ENCODE data around the gene MCC.
A peak's percentile ranks its signal among the peaks of the same experiment; 100 is the strongest.

MCC gene

DNA sequence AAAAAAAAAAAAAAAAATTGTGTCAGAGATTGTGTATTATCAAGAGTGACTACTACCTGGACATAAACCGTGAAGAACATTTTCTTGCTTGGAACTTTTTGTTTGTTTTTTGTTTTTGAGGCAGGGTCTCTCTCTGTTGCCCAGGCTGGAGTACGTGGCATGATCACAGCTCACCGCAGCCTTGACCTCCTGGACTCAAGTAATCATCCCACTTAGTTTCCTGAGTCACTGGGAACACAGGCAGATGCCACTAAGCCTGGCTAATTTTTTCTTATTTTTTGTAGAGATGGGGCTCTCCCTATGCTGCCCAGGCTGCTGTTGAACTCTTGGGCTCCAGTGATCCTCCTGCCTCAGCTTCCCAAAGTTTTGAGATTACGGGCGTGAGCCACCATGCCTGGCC is 485.8 kb downstream of the MCC start:
- no peak for DNase-seq

DNA sequence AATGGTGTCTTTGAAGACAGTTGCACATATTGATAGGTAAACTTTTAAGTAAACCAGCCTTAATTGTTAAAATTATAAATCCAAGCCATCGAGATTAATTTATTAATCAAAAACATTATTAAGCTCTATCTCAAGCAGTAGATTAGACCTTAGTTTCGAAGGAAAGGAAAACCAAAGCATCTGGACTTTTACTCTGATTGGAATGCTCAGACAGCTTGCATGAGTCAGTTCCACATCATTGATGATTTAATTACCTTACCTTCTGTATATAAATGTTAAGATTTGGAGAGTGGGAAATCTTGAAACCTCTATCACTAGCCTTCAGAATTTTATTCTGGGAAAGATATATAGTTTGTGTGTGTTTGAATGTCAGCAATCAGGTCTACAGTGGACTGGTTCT is 487.8 kb downstream of the MCC start:
- DNase-seq: no peak

DNA sequence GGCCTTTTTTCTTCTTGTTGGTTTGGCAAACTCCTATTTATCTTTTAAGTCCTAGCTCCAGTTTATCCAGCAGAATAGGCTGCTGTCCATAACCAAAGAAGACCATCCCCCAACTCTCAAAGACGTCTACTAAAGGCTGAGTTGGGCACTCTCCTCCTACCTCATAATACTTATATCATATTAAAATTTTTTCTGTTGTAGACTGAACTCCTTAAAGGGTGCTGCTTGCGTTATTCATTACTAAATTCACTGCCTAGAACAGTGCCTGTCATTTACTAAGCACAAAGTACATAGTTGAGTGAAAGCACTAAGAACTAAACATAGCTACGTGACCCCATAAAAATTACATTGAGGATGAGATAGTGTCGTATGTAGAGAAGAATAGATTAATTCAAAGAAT is 490.0 kb downstream of the MCC start:
- no peak for DNase-seq

DNA sequence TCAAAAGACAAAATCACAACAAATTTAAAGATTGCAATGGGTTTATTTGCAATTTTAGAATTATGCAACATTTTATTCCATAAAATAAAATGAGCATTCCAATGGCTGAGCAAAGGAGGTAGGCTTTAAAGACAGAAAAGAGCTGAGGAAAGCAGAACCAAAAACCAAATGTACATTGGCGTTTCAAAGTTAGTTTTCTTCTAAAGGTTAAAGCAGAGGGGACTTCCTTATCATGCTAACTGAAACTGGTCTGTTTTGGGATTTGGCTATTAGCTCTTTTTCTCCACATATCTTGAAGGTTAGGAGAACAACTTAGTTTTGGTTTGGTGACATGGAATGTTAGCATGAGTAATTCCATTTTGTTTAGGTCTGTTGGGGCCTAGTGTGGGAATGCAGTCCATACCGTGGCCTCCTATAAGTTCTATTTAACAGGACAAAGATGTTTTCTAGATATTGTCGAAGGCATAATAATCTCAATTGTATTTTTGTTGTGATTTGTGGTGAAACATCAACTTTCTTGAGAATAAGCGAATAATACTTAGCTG is 491.4 kb downstream of the MCC start:
- DNase-seq: no peak

DNA sequence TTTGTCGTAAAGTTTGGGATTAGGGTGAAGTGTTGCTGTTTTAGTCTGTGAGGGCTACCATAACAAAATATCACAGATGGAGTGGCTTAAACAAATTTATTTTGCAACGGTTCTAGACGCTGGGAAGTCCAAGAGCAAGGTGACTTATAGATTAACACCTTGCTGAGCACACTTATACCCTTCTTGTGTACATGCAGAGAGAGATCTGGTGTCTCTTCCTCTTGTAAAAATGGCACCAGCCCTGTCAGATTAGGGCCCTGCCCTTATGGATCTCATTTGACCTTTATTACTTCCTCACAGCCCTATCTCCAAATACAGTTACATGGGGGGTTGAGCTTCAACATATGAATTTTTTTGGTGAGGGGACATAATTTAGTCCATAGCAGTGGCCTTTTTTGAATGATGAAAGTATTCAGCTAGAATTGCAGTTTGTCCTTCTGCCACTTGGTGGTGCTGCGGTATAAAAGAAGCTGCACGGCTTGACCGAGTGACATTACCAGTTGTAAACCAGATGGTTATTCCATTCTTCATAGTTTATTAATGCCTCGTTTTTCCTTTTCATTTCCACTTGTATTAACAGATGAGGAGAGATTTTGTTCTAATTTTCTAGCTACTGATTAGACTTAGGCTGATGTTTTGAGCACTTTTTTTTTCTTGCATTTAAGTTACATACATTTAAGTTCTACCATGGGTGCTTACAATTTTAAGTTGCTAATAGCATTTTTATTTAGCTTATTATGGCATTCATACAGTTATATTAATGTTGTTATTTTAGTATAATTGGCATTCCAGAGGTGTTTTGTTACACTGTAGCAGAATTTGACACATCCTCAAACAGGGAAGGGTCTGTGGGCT is 492.3 kb downstream of the MCC start:
- peak; percentile 82 for DNase-seq

DNA sequence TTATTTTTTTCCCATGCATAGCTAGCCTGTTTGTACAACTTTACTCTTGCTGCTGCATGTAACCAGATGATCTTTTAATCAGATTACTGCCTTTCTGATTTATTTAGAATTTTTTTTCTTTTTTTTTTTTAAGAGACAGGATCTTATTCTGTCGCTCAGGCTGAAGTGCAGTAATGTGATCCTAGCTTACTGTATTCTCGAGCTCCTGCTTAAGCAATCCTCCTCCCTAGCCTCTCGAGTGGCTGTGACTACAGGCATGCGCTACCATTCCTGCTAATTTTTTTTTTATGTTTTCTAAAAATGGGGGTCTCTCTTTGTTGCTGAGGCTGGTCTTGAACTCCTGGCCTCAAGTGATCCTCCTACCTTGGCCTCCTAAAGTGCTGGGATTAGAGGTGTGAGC is 502.0 kb downstream of the MCC start:
- DNase-seq: no peak

DNA sequence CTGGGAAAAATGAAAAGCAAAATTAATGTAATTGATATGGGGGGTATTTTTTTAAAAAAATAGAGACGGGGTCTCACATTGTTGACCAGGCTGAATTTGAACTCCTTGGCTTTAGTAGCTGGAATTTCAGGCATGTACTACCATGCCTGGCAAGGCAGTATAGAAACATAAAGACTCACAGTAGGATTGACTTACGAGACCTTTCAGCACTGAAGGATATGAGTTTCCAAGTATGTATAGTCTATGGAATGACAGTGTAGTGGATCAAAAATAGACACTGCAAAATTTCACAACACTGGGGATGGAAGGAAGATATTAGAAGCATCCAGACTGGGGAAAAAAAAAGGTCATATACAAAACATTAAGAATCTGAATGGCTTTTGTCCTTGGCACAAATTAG is 504.9 kb downstream of the MCC start:
- no peak for DNase-seq

DNA sequence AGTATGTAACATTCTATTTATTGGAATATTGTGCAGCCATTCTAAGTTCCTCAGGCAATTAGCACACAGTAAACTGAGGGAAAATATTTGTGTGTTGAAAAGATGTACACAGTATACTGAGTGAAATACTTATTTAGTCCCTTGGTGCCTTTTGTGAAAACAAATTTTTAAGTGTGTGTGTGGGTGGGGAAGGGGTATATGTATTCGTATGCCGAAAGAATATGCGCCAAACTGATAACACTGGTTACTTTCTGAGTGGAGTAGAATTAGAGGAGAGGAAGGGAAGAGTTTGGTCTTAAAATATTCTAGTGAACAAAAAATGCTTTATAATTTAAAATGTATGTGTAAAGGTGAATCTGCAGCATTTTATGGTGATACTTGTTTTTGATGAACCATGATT is 508.5 kb downstream of the MCC start:
- no peak for DNase-seq

DNA sequence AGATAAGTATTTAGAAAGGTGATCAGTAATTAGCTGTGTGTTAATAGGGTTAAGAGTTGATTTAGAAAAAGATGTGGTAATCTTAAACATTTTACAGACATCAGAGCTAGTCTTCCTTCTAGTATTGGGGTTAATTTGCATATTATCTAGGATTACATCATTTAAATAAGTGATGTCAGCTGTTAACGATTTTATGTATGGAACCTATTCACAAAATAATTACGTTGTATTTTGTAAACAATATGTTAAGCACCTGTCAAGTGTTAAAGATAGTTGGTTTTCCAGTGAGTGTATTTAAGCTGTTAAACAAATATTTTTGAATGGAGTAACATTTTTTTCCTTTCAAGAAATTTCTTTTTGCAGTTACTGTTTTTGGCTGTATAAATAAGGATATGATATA is 509.4 kb downstream of the MCC start:
- DNase-seq: no peak

DNA sequence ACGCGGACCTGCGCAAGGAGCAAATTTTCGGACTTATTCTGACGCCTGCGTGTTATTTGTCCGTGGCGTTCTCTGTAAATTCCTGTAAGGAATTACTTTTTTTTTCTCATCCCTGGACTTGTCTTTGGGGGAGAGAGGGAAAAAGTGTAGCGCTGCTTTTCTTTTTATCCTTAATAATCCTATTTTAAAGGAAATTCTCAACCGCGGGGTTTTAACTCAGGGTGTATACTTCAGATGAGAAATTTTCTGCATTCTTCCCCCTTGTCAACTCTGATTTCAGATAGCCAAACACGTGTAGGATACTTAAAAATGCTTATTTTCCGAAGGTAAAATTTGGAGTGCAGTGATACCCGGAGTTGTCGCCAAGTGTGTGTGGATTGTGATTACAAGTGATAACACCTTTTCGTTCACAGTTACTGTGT is 510.8 kb downstream of the MCC start:
- DNase-seq: no peak

DNA sequence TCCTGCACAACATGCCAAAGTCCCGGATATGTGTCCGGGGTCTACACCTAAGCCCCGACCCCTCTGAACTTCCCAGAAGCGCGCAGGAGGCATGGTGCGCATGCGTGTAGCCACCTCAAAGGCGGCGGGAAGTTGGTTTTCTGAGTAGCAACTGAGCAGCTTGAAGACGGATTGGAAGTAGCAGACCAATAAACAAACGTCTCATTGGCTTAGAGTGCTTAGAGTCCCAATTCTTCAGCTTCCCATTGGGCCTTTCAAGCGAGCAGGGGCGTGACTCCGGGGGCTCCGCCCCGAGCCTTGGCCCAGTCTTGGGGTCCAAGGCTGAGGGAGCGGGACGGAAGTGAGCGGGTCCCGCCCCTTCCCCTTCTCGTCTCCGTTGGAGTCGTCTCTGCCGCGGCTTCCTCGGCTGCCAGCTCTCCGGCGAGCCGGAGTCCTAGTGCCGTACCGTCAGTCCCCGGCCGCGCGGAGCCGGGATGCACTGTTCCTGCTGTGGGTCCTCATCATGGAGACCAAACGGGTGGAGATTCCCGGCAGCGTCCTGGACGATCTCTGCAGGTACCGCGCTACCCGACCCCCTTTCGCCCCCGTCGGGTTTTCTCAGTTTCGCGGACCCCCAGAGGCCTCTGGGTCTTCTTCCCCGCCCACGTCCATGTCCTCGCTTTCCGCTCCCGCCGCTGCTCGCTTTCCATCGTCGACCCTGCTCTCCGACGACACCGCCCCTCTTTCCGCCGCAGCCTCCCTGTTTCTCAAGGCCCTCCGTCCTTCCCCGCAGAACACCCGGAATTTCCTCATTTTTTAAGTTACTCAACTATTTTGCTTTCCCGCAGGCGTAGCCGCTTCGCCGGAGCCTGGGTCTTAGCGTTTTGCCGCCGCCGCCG is 511.6 kb downstream of the MCC start, which contains the start of gene DCP2:
DCP2 (plus strand) TSS at position 367 of the 878 bp plus-strand sequence; CDS start at position 503, 136 bp downstream.
- DNase-seq: peak; percentile 99

DNA sequence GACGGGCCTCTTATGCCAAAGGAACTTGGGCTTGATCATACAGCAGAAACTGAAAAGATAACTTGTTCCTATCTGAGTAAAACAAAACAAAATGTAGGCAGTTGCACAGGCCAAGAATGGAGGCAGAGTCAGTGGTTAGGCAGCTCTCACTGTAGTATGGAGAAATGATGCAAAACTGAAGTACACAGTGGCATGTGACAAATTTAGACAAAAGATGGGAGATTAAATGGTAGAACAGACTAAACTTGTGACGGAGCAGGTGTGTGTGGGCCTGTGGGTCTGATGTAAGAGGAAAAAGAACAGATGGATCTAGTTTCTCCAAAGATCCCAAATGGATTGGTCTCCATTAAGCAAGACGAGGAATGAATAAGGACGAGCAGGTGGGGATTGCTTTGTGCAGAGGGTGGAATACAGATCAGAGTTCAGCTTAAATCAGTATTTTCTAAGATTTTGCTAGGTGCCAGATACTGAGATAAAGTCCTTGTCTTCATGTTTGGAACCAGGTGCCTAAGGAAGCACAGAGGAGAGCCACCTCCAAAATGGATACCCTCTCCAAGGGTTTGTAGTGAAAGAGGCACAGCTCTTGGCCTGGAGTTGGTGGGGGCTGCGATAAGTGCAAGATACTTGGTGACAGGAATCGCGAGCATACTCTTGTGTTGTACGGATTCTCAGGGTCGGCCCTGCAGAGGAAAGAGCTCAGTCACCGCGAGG is 512.4 kb downstream of the MCC start:
- DNase-seq: no peak

DNA sequence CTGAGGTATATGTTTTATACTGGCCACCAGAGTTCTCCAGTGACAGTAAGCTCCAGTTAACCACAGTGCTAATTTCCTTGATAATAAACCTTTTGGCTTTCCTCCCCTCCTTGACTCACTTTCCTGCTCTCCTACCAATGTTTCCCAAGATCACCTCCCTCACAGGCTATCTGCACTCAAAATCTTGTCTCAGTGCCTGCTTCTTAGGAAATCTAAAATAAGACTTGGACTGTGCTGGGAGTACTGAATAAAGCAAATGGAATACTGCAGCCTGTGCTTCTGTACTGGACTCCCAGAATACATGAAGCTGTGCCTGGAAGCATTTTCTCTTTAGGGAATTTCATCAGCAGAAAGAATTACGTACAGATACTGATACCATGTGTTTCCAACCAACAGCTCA is 513.4 kb downstream of the MCC start:
- DNase-seq: no peak

DNA sequence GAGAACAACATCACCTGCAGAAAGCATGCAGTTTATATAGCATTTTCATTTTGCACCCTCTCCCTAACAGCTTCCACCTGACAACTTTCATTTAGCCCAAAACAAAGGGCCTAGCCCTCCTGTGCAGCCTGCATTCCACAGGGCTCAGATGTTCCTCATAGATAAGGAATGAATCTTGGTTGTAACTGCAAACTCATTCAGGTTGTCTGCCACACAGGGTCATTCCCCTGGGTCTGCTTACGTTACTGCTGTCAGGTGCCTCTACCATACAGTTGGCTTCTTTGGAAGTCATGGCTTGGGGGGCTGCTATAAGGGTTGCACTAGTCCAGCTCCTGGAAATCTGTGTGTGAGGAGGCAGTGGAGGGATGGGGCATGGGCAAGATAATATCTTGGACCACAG is 514.3 kb downstream of the MCC start:
- DNase-seq: no peak

DNA sequence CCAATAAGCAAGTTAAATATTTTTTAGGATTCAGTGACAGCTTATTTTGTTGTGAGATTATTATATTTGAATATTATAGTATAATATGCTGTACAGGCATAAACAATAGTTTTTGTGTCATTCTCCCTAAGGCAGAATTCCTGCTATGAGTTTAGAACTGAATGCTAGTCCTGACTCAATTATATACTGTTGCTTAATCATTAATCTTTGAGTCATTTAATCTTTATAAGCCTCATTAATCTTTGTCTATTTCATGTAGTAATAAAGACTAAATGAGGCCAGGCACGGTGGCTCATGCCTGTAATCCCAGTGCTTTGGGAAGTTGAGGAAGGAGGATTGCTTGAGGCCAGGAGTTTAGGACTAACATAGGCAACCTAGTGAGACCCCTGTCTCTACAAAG is 515.2 kb downstream of the MCC start:
- DNase-seq: no peak

Data from CD4-positive, alpha-beta T cell treated with Interleukin-17A for 1 hour (primary cell).